ENCODE measurements around the gene PCDHA11. TPM values are rescaled to one million over a fixed set of nuclear protein-coding genes. Genes with fewer than 3 reads are reported as not detected.

Gene PCDHA11
- total and polyA plus RNA-seq, 3 experiments from 2014 or later: not detected

- H3K9me3 Mint-ChIP-seq: peaks cover 20 to 35% (median 22%) of the 10 kb centered on the region in 5 donors
- DNase-seq: no peak
- H3K27ac Mint-ChIP-seq: no peak overlapping the region
- H3K27me3 ChIP-seq (ENCODE audit: insufficient read depth, low read length, poor library complexity, severe bottlenecking): no peaks in the 10 kb centered on the region
- H3K4me3 Mint-ChIP-seq: no peak overlapping the region
- H3K27ac ChIP-seq (ENCODE audit: low read depth, low read length): no peak overlapping the region
- H3K9me3 ChIP-seq (ENCODE audit: low read length): no peaks in the 10 kb centered on the region
- no peaks in the 10 kb centered on the region for H3K4me1 ChIP-seq (ENCODE audit: insufficient read depth, low read length)
- peaks cover 27 to 31% of the 10 kb centered on the region in 2 donors for H3K27me3 Mint-ChIP-seq
- no peaks in the 10 kb centered on the region for H3K36me3 Mint-ChIP-seq
- H3K36me3 ChIP-seq (ENCODE audit: insufficient read depth, low read length): no peaks in the 10 kb centered on the region
- ChIA-PET POLR2A (no interaction called here), CTCF (no interaction called here)
- H3K4me3 ChIP-seq (ENCODE audit: low read length): no peak overlapping the region
- H3K4me1 Mint-ChIP-seq: no peaks in the 10 kb centered on the region
These were observed 15.4 kb downstream of the PCDHA11 start for GRCh38 chr5:140883927-140884697.

GRCh38 chr5:140916325-140916724, 47.6 kb downstream of the PCDHA11 start:
- ChIA-PET POLR2A (no interaction called here), CTCF (no interaction called here)
- Histone ChIP-seq H3K4me1 (ENCODE audit: insufficient read depth, low read length) (no peaks in the 10 kb centered on the region), H3K4me3 (ENCODE audit: low read length) (no peak overlapping the region), H3K9me3 (ENCODE audit: low read length) (no peaks in the 10 kb centered on the region), H3K36me3 (ENCODE audit: insufficient read depth, low read length) (no peaks in the 10 kb centered on the region), H3K27ac (ENCODE audit: low read depth, low read length) (no peak overlapping the region), H3K27me3 (ENCODE audit: insufficient read depth, low read length, poor library complexity, severe bottlenecking) (no peaks in the 10 kb centered on the region)
- peaks cover 4 to 24% (median 7%) of the 10 kb centered on the region in 5 donors for H3K9me3 Mint-ChIP-seq
- no peak overlapping the region for H3K4me3 Mint-ChIP-seq
- H3K36me3 Mint-ChIP-seq: no peaks in the 10 kb centered on the region
- H3K27ac Mint-ChIP-seq: no peak overlapping the region
- no peaks in the 10 kb centered on the region for H3K4me1 Mint-ChIP-seq
- DNase-seq: no peak
- H3K27me3 Mint-ChIP-seq: peaks cover 5 to 22% of the 10 kb centered on the region in 2 donors

Other genes starting within 250 kb of the PCDHA11 start
- 1 to 10 TPM; 3.1 to 3.3 TPM for gene CD14, start 235.8 kb upstream of the PCDHA11 start, total RNA-seq
- gene CD14, start 235.8 kb upstream of the PCDHA11 start, polyA plus RNA-seq: 0.43 TPM
- gene TMCO6, start 229.5 kb upstream of the PCDHA11 start, total RNA-seq: 10 to 100 TPM; 23.9 to 24.4 TPM
- gene TMCO6, start 229.5 kb upstream of the PCDHA11 start, polyA plus RNA-seq: 15.4 TPM
- 10 to 100 TPM; 77.5 to 81.7 TPM for gene NDUFA2, start 221.3 kb upstream of the PCDHA11 start, total RNA-seq
- 146 TPM for gene NDUFA2, start 221.3 kb upstream of the PCDHA11 start, polyA plus RNA-seq
- 100 to 1,000 TPM in 1 of 2 experiments, 10 to 100 TPM in 1; 96.3 to 104 TPM for gene IK, start 221.1 kb upstream of the PCDHA11 start, total RNA-seq
- 193 TPM for gene IK, start 221.1 kb upstream of the PCDHA11 start, polyA plus RNA-seq
- gene WDR55, start 204.1 kb upstream of the PCDHA11 start, total RNA-seq: 10 to 100 TPM; 40.1 to 40.7 TPM
- 17.3 TPM for gene WDR55, start 204.1 kb upstream of the PCDHA11 start, polyA plus RNA-seq
- gene DND1, start 195.4 kb upstream of the PCDHA11 start, total RNA-seq: 1 to 10 TPM; 2.3 to 2.9 TPM
- gene DND1, start 195.4 kb upstream of the PCDHA11 start, polyA plus RNA-seq: not detected
- 100 to 1,000 TPM in 1 of 2 experiments, 10 to 100 TPM in 1; 97.4 to 104 TPM for gene HARS1, start 177.6 kb upstream of the PCDHA11 start, total RNA-seq
- gene HARS1, start 177.6 kb upstream of the PCDHA11 start, polyA plus RNA-seq: 63.6 TPM
- gene HARS2, start 177.5 kb upstream of the PCDHA11 start, total RNA-seq: 10 to 100 TPM; 26.4 to 29.4 TPM
- 21.0 TPM for gene HARS2, start 177.5 kb upstream of the PCDHA11 start, polyA plus RNA-seq
- gene ZMAT2, start 168.5 kb upstream of the PCDHA11 start, total RNA-seq: 10 to 100 TPM; 71.2 to 75.2 TPM
- gene ZMAT2, start 168.5 kb upstream of the PCDHA11 start, polyA plus RNA-seq: 81.7 TPM
- gene PCDHA1, start 82.8 kb upstream of the PCDHA11 start, total RNA-seq: not detected
- not detected for gene PCDHA1, start 82.8 kb upstream of the PCDHA11 start, polyA plus RNA-seq
- not detected for gene PCDHA2, start 74.1 kb upstream of the PCDHA11 start, total RNA-seq
- gene PCDHA2, start 74.1 kb upstream of the PCDHA11 start, polyA plus RNA-seq: not detected
- not detected for gene PCDHA3, start 67.9 kb upstream of the PCDHA11 start, total RNA-seq
- not detected for gene PCDHA3, start 67.9 kb upstream of the PCDHA11 start, polyA plus RNA-seq
- not detected for gene PCDHA4, start 61.9 kb upstream of the PCDHA11 start, total RNA-seq
- gene PCDHA4, start 61.9 kb upstream of the PCDHA11 start, polyA plus RNA-seq: not detected
- not detected for gene PCDHA5, start 47.3 kb upstream of the PCDHA11 start, total RNA-seq
- not detected for gene PCDHA5, start 47.3 kb upstream of the PCDHA11 start, polyA plus RNA-seq
- not detected for gene PCDHA6, start 41.0 kb upstream of the PCDHA11 start, total RNA-seq
- gene PCDHA6, start 41.0 kb upstream of the PCDHA11 start, polyA plus RNA-seq: not detected
- not detected for gene PCDHA7, start 34.7 kb upstream of the PCDHA11 start, total RNA-seq
- gene PCDHA7, start 34.7 kb upstream of the PCDHA11 start, polyA plus RNA-seq: not detected
- not detected for gene PCDHA8, start 27.8 kb upstream of the PCDHA11 start, total RNA-seq
- not detected for gene PCDHA8, start 27.8 kb upstream of the PCDHA11 start, polyA plus RNA-seq
- gene PCDHA9, start 20.6 kb upstream of the PCDHA11 start, total RNA-seq: not detected
- not detected for gene PCDHA9, start 20.6 kb upstream of the PCDHA11 start, polyA plus RNA-seq
- not detected for gene PCDHA10, start 13.1 kb upstream of the PCDHA11 start, total RNA-seq
- gene PCDHA10, start 13.1 kb upstream of the PCDHA11 start, polyA plus RNA-seq: not detected
- gene PCDHA12, start 6.4 kb downstream of the PCDHA11 start, total RNA-seq: not detected
- not detected for gene PCDHA12, start 6.4 kb downstream of the PCDHA11 start, polyA plus RNA-seq
- gene PCDHA13, start 13.2 kb downstream of the PCDHA11 start, total RNA-seq: not detected
- gene PCDHA13, start 13.2 kb downstream of the PCDHA11 start, polyA plus RNA-seq: not detected
- not detected for gene PCDHAC1, start 57.3 kb downstream of the PCDHA11 start, total RNA-seq
- not detected for gene PCDHAC1, start 57.3 kb downstream of the PCDHA11 start, polyA plus RNA-seq
- gene PCDHAC2, start 97.5 kb downstream of the PCDHA11 start, total RNA-seq: not detected
- not detected for gene PCDHAC2, start 97.5 kb downstream of the PCDHA11 start, polyA plus RNA-seq
- gene PCDHB1, start 182.4 kb downstream of the PCDHA11 start, total RNA-seq: not detected
- gene PCDHB1, start 182.4 kb downstream of the PCDHA11 start, polyA plus RNA-seq: not detected
- gene PCDHB2, start 225.7 kb downstream of the PCDHA11 start, total RNA-seq: not detected
- gene PCDHB2, start 225.7 kb downstream of the PCDHA11 start, polyA plus RNA-seq: not detected
- gene PCDHB3, start 231.5 kb downstream of the PCDHA11 start, total RNA-seq: not detected
- gene PCDHB3, start 231.5 kb downstream of the PCDHA11 start, polyA plus RNA-seq: not detected